ENCODE results near the gene DEGS2. TPM values are rescaled to one million over a fixed set of nuclear protein-coding genes. Genes with fewer than 3 reads are reported as not detected.

DEGS2 gene
- total RNA-seq, 4 donors from 2014 or later, result 0.88 to 26.6 (median 1.5) TPM

DNA sequence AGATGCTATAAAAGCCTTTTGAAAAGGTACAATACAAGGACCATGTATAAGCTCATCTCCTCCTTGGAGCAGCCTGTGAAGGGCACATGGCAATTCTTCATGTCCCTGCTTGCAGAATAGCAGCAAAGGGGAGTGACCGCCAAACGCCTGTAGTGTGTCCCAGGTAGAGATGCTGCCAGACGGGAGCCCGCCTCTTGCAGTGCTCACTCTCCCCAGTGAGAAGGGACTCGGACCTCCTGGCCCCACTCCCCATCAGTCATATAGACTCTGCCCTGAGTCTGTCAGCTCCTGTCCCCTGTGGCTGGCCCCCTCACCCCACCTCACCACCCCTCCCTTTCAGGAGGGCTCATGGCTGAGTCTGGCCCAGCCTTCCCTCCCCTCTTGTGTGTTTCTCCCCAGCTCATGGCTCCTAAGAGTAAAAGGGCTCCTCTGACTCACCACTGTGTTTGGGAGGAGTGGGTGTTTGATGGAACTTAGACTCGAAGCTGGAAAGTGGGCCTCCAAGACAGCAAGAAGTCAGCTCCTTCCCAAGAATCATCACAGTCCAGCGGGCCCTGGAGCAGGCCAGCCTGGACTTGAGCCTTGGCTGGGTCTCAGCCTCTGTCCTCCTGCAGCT, 40.9 kb downstream of the DEGS2 start:
- DNase-seq, result no peak
- Histone ChIP-seq H3K27me3 (no peaks in the 10 kb centered on the region), H3K36me3 (no peaks in the 10 kb centered on the region), H3K4me3 (no peak overlapping the region), H3K27ac (no peak overlapping the region), H3K4me1 (no peaks in the 10 kb centered on the region), H3K9me3 (no peaks in the 10 kb centered on the region)
- intact Hi-C loops (cut with DNase I; ENCODE audit: low total_unique reads), result no loop called here
- TF ChIP-seq POLR2A (IDR thresholded peaks at IDR 0.05), result no peak

GRCh38 chr14:100117633-100118395, 41.6 kb downstream of the DEGS2 start:
- H3K27ac ChIP-seq, result no peak overlapping the region
- intact Hi-C loops (cut with DNase I; ENCODE audit: low total_unique reads), result no loop called here
- H3K27me3 ChIP-seq, result no peaks in the 10 kb centered on the region
- no peak for TF ChIP-seq POLR2A (IDR thresholded peaks at IDR 0.05)
- TF ChIP-seq, protein P1, sequence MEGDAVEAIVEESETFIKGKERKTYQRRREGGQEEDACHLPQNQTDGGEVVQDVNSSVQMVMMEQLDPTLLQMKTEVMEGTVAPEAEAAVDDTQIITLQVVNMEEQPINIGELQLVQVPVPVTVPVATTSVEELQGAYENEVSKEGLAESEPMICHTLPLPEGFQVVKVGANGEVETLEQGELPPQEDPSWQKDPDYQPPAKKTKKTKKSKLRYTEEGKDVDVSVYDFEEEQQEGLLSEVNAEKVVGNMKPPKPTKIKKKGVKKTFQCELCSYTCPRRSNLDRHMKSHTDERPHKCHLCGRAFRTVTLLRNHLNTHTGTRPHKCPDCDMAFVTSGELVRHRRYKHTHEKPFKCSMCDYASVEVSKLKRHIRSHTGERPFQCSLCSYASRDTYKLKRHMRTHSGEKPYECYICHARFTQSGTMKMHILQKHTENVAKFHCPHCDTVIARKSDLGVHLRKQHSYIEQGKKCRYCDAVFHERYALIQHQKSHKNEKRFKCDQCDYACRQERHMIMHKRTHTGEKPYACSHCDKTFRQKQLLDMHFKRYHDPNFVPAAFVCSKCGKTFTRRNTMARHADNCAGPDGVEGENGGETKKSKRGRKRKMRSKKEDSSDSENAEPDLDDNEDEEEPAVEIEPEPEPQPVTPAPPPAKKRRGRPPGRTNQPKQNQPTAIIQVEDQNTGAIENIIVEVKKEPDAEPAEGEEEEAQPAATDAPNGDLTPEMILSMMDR (IDR thresholded peaks at IDR 0.05), result no peak
- no peak overlapping the region for H3K4me3 ChIP-seq
- no peaks in the 10 kb centered on the region for H3K4me1 ChIP-seq
- H3K36me3 ChIP-seq, result no peaks in the 10 kb centered on the region
- H3K9me3 ChIP-seq, result no peaks in the 10 kb centered on the region
- no peak for DNase-seq

DNA sequence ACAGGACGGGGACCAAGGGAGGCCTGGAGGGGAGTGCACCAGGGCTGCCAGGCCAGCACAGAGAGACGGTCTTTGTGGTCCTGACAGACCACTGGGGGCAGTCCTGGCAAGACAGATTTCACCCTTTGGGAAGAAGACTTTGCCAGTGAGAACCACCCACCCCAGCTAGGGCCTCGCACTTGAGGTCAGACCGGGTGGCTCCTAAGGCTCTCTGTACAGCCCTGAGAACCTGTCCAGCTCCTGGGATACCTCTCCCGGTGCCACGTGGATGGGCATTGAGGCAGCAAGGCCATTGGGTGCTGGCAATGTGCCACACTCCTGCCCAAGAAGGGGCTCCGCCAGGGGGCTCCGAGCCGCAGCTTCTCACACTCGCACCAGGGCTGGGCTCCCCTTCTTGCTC, 42.4 kb downstream of the DEGS2 start:
- no peak overlapping the region for H3K4me3 ChIP-seq
- H3K4me1 ChIP-seq, result no peaks in the 10 kb centered on the region
- no peaks in the 10 kb centered on the region for H3K36me3 ChIP-seq
- no peak for DNase-seq
- H3K9me3 ChIP-seq, result no peaks in the 10 kb centered on the region
- H3K27ac ChIP-seq, result no peak overlapping the region
- no peaks in the 10 kb centered on the region for H3K27me3 ChIP-seq
- intact Hi-C loops (cut with DNase I; ENCODE audit: low total_unique reads), result no loop called here
- TF ChIP-seq POLR2A (IDR thresholded peaks at IDR 0.05), result no peak
- TF ChIP-seq, protein P1 (IDR thresholded peaks at IDR 0.05), result no peak

DNA sequence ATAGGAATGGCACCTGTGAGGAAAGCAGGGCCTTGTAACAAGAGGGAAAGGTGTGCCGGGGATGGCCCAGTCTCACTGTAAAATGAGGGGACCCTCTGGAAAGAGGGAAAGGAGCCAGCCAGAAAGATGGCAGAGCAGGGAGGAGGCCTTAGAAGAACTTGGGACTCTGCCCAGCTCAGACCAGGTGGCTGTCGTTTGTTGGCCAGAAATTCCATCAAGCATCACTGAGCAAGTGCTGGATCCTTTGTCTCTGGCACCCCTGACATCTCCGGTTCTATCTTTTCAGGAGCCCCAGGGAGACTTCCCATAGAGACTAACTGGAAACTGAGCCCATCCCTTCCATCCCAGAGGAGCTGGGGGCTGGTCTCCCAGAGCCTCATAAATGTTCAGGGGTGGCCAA, 43.3 kb downstream of the DEGS2 start:
- intact Hi-C loops (cut with DNase I; ENCODE audit: low total_unique reads), result no loop called here

DNA sequence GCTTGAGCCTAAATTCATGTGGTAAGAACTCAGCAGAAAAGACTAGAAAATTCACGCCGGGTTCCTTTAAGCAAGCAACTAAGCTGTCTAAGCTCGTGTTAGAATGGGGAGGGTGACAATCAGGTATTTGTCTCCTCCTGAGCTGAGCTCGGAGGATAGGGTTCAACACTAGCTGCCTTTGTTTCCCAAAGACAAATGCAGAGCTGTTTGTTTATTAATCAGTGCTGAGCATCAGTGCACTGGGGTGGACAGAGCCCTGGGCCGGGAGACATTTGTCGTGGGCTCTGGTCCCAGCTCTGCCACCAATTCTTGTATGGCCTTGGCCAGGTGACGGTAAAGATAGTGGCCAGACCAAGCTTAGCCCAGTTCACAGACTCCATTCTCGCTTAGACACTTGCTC, 43.7 kb downstream of the DEGS2 start:
- H3K27me3 ChIP-seq, result no peaks in the 10 kb centered on the region
- H3K36me3 ChIP-seq, result no peaks in the 10 kb centered on the region
- H3K4me1 ChIP-seq, result no peaks in the 10 kb centered on the region
- TF ChIP-seq, protein P1 (IDR thresholded peaks at IDR 0.05), result no peak
- no peak for TF ChIP-seq POLR2A (IDR thresholded peaks at IDR 0.05)
- intact Hi-C loops (cut with DNase I; ENCODE audit: low total_unique reads), result no loop called here
- no peak for DNase-seq
- H3K4me3 ChIP-seq, result no peak overlapping the region
- no peak overlapping the region for H3K27ac ChIP-seq
- no peaks in the 10 kb centered on the region for H3K9me3 ChIP-seq

More for the DNA sequence above, 43.3 kb downstream of the DEGS2 start:
- no peak for TF ChIP-seq POLR2A (IDR thresholded peaks at IDR 0.05)
- TF ChIP-seq, protein P1 (IDR thresholded peaks at IDR 0.05), result no peak
- Histone ChIP-seq H3K9me3 (no peaks in the 10 kb centered on the region), H3K27ac (no peak overlapping the region), H3K4me1 (no peaks in the 10 kb centered on the region), H3K4me3 (no peak overlapping the region), H3K27me3 (no peaks in the 10 kb centered on the region), H3K36me3 (no peaks in the 10 kb centered on the region)
- no peak for DNase-seq
